HG03558 (cell line): Measurements from ENCODE around the gene KIAA0753.
A peak's percentile ranks its signal among the peaks of the same experiment; 100 is the strongest.

Experiments used
- ATAC-seq: cut with Tn5 transposase; IDR thresholded peaks from one replicate; pipeline ENCODE4 v1.9.1; 2021; ENCODE audit warnings: moderate number of reproducible peaks; ENCODE audit not compliant: unreplicated experiment; ENCODE audit errors: extremely low read depth

The KIAA0753 gene

GRCh38 chr17:6640536-6641246 is at the start of gene KIAA0753, which contains the start of gene TXNDC17:
Gene KIAA0753, minus strand, starts transcription at chr17:6640711. Its CDS starts 5,608 bp downstream, at chr17:6635103.
Gene TXNDC17, plus strand, starts transcription at chr17:6641060. Its CDS starts 23 bp downstream, at chr17:6641083.
- ATAC-seq = peak; percentile 62

GRCh38 chr17:6688944-6689343 is 48.4 kb upstream of the KIAA0753 start:
- no peak for ATAC-seq

GRCh38 chr17:6686026-6686425 is 45.5 kb upstream of the KIAA0753 start:
- no peak for ATAC-seq

- ATAC-seq = no peak
Observed at GRCh38 chr17:6684881-6685767, 44.6 kb upstream of the KIAA0753 start.

GRCh38 chr17:6684460-6684783 is 43.9 kb upstream of the KIAA0753 start:
- no peak for ATAC-seq

- no peak for ATAC-seq
Observed at GRCh38 chr17:6683730-6684459, 43.4 kb upstream of the KIAA0753 start.

- ATAC-seq = no peak
Observed at GRCh38 chr17:6683081-6683684, 42.7 kb upstream of the KIAA0753 start.

- no peak for ATAC-seq
Observed at GRCh38 chr17:6682339-6682738, 41.8 kb upstream of the KIAA0753 start.

- no peak for ATAC-seq
Observed at GRCh38 chr17:6681671-6682070, 41.2 kb upstream of the KIAA0753 start.

- ATAC-seq = no peak
Observed at GRCh38 chr17:6681176-6681575, 40.7 kb upstream of the KIAA0753 start.

GRCh38 chr17:6679241-6679640 is 38.7 kb upstream of the KIAA0753 start:
- ATAC-seq = no peak

GRCh38 chr17:6677946-6678345 is 37.4 kb upstream of the KIAA0753 start:
- no peak for ATAC-seq

- ATAC-seq = no peak
Observed at GRCh38 chr17:6677158-6677831, 36.8 kb upstream of the KIAA0753 start.

GRCh38 chr17:6676802-6677157 is 36.3 kb upstream of the KIAA0753 start:
- ATAC-seq = no peak

GRCh38 chr17:6675201-6675825 is 34.8 kb upstream of the KIAA0753 start:
- ATAC-seq = no peak

GRCh38 chr17:6674586-6674985 is 34.1 kb upstream of the KIAA0753 start:
- no peak for ATAC-seq

GRCh38 chr17:6671431-6671830 is 30.9 kb upstream of the KIAA0753 start:
- no peak for ATAC-seq

- no peak for ATAC-seq
Observed at GRCh38 chr17:6670999-6671398, 30.5 kb upstream of the KIAA0753 start.

- ATAC-seq = no peak
Observed at GRCh38 chr17:6670571-6670970, 30.1 kb upstream of the KIAA0753 start.
